GM11168 (cell line): ENCODE data around the gene MYLK.

Experiments
- in situ Hi-C: fragments of 300-500 bp; cut with MboI; formaldehyde crosslinking; loops from one replicate; pipeline ENCODE4 v1.12.0; 2022; ENCODE audit warnings: low sequenced_read_pairs; ENCODE audit not compliant: unreplicated experiment

MYLK gene

GRCh38 chr3:123640311-123640710 lies 243.8 kb downstream of the MYLK start:
- in situ Hi-C loops = no loop called here

DNA sequence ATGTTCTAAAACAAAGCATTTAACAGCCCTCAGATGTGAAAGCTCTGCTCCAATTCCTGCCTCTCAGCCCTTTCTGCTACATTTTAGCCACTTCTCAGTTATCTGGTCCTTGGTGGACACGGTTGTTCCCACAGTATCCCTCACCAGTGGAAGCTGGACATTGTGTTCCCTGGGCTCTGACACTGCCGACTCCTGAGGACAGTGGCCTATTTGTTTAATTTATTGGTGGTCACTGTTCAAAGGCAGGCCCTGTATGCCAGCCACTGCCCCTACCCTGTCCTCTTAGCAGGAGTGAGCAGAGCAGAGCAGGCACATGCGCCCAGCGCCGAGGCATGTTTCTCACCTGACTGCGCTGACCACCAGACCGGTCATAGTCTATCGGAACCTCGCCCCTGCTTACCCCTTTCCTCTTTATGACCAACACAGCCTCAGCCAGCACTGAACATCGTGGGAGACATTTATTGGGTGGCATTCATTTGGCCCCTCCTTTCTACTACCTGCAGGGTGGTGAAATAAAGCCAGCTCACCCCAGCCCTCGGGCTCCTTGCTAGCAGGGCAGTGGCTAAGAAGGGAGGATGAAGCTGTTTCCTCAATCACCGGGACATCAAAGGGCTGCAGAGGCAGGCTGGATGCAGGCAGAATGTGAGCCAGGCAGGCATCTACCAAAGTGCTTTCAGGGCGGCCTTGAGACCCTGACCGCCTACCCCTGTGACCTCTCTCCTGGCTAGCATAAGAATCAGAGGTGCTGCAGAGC lies 245.0 kb downstream of the MYLK start:
- in situ Hi-C loops = no loop called here

DNA sequence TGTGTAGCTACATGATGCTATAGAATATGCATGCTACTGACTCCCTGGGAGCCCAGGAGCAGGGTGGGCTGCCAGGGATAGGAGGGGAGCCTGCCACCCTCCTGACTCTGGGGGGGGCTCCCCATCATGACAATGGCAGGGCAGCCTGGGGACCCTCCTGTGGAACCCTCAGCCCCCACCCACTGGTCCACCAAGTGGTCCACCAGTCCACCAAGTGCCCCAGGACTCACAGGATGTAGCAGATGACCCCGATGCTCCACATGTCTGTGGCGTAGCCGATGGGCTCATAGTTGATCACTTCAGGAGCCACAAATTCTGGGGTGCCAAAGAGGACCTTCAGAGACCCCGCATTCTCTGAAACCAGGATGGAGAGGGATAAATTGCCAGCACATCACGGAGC lies 246.3 kb downstream of the MYLK start:
- in situ Hi-C loops = no loop called here

GRCh38 chr3:123637131-123637530 lies 247.0 kb downstream of the MYLK start:
- in situ Hi-C loops = no loop called here

- in situ Hi-C loops = no loop called here
These were observed 247.7 kb downstream of the MYLK start for GRCh38 chr3:123636431-123636841.

GRCh38 chr3:123635717-123636116 lies 248.4 kb downstream of the MYLK start:
- in situ Hi-C loops = no loop called here

GRCh38 chr3:123635217-123635616 lies 248.9 kb downstream of the MYLK start:
- in situ Hi-C loops = no loop called here

- in situ Hi-C loops = no loop called here
These were observed 249.7 kb downstream of the MYLK start for GRCh38 chr3:123634149-123635051.

DNA sequence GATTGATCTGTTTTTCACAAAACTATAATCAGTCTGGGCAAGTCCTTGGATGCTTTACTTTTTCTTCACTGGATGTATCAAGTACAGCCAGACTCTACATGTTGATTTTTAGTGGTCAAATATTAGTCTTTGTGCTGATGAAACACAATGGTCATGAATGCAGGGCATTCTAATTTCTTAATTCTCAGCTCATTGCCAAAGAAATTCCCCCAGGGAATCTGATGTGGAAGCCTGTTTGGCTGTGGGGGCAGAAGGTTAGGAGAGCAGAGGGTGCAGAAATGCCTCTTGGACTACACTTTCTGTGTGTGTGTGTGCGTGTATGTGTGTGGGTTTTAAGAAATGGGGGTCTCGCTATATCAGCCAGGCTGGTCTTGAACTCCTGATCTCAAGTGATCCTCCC lies 250.6 kb downstream of the MYLK start:
- in situ Hi-C loops = no loop called here

DNA sequence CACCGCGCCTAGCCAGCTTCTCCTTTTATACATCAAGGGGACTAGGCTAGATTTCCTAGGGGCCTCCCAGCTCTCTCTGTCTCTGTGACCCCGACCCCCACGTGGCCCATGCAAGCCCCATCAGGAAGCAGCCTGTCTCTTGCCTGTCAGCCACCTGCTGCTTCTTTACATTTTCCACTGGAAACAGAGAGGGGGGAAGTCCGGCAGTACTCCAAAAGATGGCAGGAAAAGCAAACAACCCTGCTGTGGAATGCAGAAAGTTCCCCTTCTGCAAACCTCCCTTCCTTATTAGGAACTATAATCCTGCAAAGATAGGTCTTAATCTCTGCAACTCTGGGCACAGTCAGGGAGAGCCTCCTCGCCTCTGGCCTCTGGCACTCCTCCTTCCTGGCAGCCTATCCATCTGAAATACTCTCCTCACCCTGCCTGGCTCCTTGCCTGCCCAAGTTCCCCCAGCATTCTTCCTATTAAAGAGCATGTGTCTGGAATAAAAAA lies 251.9 kb downstream of the MYLK start:
- in situ Hi-C loops = no loop called here

- in situ Hi-C loops = no loop called here
These were observed 254.4 kb downstream of the MYLK start for GRCh38 chr3:123629747-123630047.

GRCh38 chr3:123628996-123629746 lies 255.0 kb downstream of the MYLK start:
- in situ Hi-C loops = no loop called here

DNA sequence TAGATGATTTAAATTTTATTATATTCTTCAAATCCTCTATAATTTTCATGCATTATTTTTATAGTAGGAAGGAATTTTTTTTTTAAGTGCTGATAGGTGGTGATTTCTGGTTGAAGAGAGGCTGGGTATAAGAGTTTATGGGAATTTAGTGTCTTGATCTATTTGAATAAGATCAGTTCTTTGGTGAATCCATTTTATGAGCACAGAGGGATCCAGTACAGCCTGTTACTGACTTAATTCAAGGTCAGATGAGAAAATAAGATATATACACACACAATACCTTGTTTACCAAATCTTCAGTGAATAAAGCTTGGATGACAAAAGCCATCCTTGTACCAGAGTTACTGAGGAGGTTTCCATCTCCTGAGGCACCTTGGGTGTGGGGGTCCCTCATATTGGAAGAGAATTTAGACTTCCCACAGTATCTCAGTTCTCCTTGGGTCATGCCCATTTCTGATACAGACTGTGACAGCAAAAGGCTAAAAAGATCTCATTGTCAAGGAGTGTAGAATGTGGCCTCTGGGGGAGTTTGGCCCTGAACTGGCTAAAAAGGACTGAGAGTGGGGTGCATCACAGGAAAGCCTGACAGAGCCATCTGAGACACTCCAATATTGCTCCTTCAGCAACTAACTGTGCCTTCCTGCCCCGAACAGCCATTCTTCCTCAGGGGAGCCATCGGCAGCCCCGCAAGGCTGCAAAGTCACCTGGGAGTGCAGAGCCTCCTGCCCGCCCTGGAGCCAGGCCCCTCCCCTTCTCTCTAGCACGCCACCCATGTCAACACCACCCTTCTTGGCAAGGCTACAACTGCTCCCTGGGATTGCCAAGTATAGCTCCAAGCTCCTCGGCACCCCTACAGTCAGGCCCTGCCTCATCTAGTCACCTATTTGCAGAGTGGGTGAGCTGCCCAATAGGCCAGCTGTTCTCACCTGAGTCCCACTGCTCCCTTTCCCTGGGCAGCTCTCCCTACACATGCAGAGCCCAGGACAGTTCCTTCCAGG lies 256.2 kb downstream of the MYLK start:
- in situ Hi-C loops = no loop called here

DNA sequence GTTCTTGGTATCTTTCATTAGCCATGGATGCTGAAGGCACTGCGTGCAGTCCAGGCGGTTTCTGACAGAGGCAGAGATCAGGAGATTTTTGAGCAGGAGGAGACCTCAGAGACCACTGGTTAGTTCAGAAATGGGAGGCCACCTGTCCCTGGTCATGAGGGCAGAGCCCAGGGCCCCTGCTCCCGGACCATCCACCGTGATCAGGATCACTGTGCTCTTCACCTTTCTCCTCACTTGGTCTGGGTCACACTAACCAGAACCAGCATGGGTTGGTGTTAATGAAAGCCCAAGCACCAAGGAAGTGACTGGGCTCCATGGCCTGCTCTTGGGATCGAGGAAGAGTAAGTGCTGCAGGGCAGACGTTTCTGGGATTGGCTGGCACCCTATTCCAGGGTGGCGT lies 257.3 kb downstream of the MYLK start:
- in situ Hi-C loops = no loop called here

DNA sequence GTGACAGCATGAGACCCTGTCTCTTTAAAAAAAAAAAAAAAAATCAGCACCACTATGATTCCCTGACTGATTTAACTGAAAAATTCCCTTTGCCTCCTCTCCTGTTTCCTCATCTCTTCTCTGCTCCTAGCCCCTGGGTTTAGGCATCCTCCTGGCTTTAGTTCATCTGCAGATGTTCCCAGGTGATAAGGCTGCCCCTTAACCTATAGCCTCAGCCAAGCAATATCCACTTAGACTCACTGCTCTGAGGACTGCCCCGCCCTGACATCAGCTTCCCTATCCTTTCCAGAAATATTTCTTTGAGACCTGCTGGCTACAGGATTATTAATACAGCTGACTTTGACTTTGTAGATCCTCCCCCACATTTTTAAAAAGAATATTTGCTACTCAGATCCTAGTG lies 259.8 kb downstream of the MYLK start:
- in situ Hi-C loops = no loop called here

DNA sequence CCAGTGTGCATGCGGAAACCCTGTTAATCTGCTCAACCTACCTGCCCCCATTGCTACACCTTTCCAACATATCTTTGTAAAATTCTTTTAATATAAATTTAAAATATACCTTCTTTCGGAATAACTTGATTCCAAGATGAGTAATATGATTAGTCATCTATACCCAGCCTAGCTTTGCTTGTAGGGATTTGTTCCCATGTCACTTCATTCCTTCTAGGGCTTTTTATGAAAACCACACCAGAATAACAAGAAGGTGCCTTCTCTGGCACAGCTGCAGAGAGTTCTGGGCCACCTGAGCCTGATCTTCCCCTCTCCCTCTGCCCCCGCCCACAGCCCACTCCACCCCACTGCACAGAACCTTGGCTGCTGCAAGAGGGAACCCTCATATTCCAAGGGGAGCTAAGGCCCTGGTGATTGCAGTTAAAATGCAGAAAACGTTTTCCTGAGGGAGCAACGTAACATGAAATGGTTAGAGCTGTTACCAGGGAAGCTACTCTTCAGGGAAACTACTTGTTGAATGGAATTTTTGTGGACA lies 260.7 kb downstream of the MYLK start:
- in situ Hi-C loops = no loop called here

GRCh38 chr3:123622766-123623165 lies 261.4 kb downstream of the MYLK start:
- in situ Hi-C loops = no loop called here

GRCh38 chr3:123621850-123622189 lies 262.3 kb downstream of the MYLK start:
- in situ Hi-C loops = no loop called here

DNA sequence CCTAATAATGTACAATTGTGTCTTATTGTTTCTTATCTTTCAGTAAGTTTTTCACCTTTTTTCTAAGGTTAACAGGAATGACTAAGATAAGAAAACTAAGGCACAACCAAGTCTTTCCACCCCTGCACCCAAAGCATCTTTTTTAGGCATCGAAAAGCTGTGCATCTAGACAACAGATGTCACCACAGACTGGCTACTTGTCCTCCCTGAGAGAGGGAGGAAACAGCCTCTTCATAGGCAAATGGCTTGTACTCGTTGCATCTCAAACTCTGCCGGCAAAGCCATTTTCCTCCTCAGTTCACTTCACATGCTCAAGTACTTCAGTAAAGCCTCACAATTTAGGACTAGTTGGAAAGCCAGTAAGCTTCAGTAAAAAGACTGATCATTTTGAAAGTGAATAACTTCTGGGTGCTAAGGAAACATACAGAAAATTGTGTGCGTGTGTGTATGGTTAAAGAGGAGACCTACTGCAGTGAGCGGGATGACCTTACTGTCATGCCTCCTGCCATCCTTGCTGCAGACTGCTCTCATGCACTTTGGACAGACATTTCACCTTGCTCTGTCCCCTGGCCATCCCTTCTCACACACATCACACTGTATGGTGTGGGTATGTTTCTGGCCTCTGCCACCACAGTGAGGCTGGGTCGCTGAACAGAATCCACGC lies 262.8 kb downstream of the MYLK start:
- in situ Hi-C loops = no loop called here
